Chondrocyte (in vitro differentiated cells): ENCODE measurements around the gene EFL1. TPM values are rescaled to one million over a fixed set of nuclear protein-coding genes. Genes with fewer than 3 reads are reported as not detected.

ENCODE experiments used
- DNase-seq: peaks from one replicate; pipeline ENCODE4 v3.0.0; 2021; ENCODE audit warnings: mixed read lengths, low spot score
- H3K27ac Mint-ChIP-seq: one replicate; pipeline ENCODE4 v1.8.0; 2021; ENCODE audit warnings: mild to moderate bottlenecking, moderate library complexity, mixed read lengths; ENCODE audit not compliant: unreplicated experiment
- H3K27me3 Mint-ChIP-seq: 2 replicates; pipeline ENCODE4 v1.8.0; 2021; ENCODE audit warnings: low read depth, mixed read lengths
- H3K36me3 Mint-ChIP-seq: 2 replicates; pipeline ENCODE4 v1.8.0; 2021; ENCODE audit warnings: low read depth, mixed read lengths
- H3K4me1 Mint-ChIP-seq: 2 replicates; pipeline ENCODE4 v1.8.0; 2021; ENCODE audit warnings: low read depth, mild to moderate bottlenecking, mixed read lengths
- H3K4me3 Mint-ChIP-seq: one replicate; pipeline ENCODE4 v1.8.0; 2021; ENCODE audit warnings: mild to moderate bottlenecking, moderate library complexity, mixed read lengths; ENCODE audit not compliant: unreplicated experiment
- H3K9me3 Mint-ChIP-seq: 2 replicates; pipeline ENCODE4 v1.8.0; 2021; ENCODE audit warnings: low read depth, mixed read lengths
- CTCF ChIP-seq: fragments of 200-600 bp; sonication (generic); IDR thresholded peaks from 2 replicates; pipeline ENCODE4 v1.5.0; 2021; ENCODE audit warnings: antibody characterized with exemption, mild to moderate bottlenecking, moderate library complexity
- total RNA-seq: library from RNA; stranded (reverse); gene quantifications from 3 replicates; pipeline ENCODE4 v1.2.1, GENCODE V29; 2021

The EFL1 gene
- total RNA-seq, 1 donor from 2014 or later = 16.6 TPM

GRCh38 chr15:82139823-82140268, 122.7 kb downstream of the EFL1 start:
- peak; percentile 93 for TF ChIP-seq CTCF
- Mint-ChIP-seq H3K4me1 (peaks cover 53% of the 10 kb centered on the region), H3K36me3 (peaks cover 4% of the 10 kb centered on the region), H3K4me3 (no peak overlapping the region), H3K27ac (peak overlapping the region; percentile 34), H3K9me3 (no peaks in the 10 kb centered on the region), H3K27me3 (no peaks in the 10 kb centered on the region)
- no peak for DNase-seq

- Mint-ChIP-seq H3K36me3 (peaks cover 6% of the 10 kb centered on the region), H3K9me3 (no peaks in the 10 kb centered on the region), H3K4me3 (no peak overlapping the region), H3K4me1 (peaks cover 60% of the 10 kb centered on the region), H3K27ac (no peak overlapping the region), H3K27me3 (no peaks in the 10 kb centered on the region)
- TF ChIP-seq CTCF = no peak
- DNase-seq = no peak
These were observed 124.2 kb downstream of the EFL1 start for GRCh38 chr15:82138306-82138705.

GRCh38 chr15:82137261-82137660, 125.3 kb downstream of the EFL1 start:
- Mint-ChIP-seq H3K27me3 (no peaks in the 10 kb centered on the region), H3K4me1 (peaks cover 70% of the 10 kb centered on the region), H3K27ac (no peak overlapping the region), H3K4me3 (no peak overlapping the region), H3K36me3 (peaks cover 6% of the 10 kb centered on the region), H3K9me3 (no peaks in the 10 kb centered on the region)
- no peak for TF ChIP-seq CTCF
- DNase-seq = no peak

- no peak for DNase-seq
- Mint-ChIP-seq H3K36me3 (peaks cover 6% of the 10 kb centered on the region), H3K9me3 (no peaks in the 10 kb centered on the region), H3K27ac (no peak overlapping the region), H3K4me1 (peaks cover 81% of the 10 kb centered on the region), H3K4me3 (no peak overlapping the region), H3K27me3 (no peaks in the 10 kb centered on the region)
- TF ChIP-seq CTCF = no peak
These were observed 126.4 kb downstream of the EFL1 start for GRCh38 chr15:82136120-82136519.

GRCh38 chr15:82135638-82136037, 126.9 kb downstream of the EFL1 start:
- Mint-ChIP-seq H3K4me3 (no peak overlapping the region), H3K4me1 (peaks cover 81% of the 10 kb centered on the region), H3K36me3 (peaks cover 6% of the 10 kb centered on the region), H3K27me3 (no peaks in the 10 kb centered on the region), H3K9me3 (no peaks in the 10 kb centered on the region), H3K27ac (peak overlapping the region; percentile 81)
- no peak for TF ChIP-seq CTCF
- DNase-seq = no peak
